H1 (cell line): ENCODE measurements around the gene L3MBTL4. TPM values are rescaled to one million over a fixed set of nuclear protein-coding genes. Genes with fewer than 3 reads are reported as not detected.

Experiments used
- ASH2L ChIP-seq: fragments of 200-600, 300-600 bp; sonication (generic); IDR thresholded peaks from one replicate; pipeline ENCODE4 v1.7.1; 2017; ENCODE audit warnings: low read length
- BACH1 ChIP-seq: IDR thresholded peaks from 2 replicates; pipeline ENCODE4 v1.6.1; 2012; ENCODE audit warnings: low read length, improper control_type of control experiment
- CREB1 ChIP-seq: IDR thresholded peaks from 2 replicates; pipeline ENCODE4 v1.6.1; 2012; ENCODE audit warnings: inconsistent platforms
- EGR1 ChIP-seq: IDR thresholded peaks from 2 replicates; pipeline ENCODE4 v1.6.1; 2011; ENCODE audit warnings: low read depth, low read length, borderline replicate concordance
- EP300 ChIP-seq, 2 experiments: IDR thresholded peaks; 1 replicate in 1 of 2; 2 replicates in 1 of 2; pipeline ENCODE4 v1.6.1; 2011 to 2012; ENCODE audit warnings: low read depth in 2 of 2, low read length in 2 of 2, mild to moderate bottlenecking in 2 of 2, borderline replicate concordance in 1 of 2, inconsistent platforms in 1 of 2, moderate library complexity in 1 of 2
- EZH2 ChIP-seq: fragments of 200-600 bp; sonication (generic); IDR thresholded peaks from 2 replicates; pipeline ENCODE4 v1.7.1; 2012; ENCODE audit warnings: low read depth, mild to moderate bottlenecking, moderate library complexity, low read length, inconsistent platforms; ENCODE audit not compliant: severe bottlenecking
- MAFK ChIP-seq: IDR thresholded peaks from 2 replicates; pipeline ENCODE4 v1.6.1; 2012; ENCODE audit warnings: low read depth, mild to moderate bottlenecking, improper control_type of control experiment, low read length
- YY1 ChIP-seq: IDR thresholded peaks from 2 replicates; pipeline ENCODE4 v1.6.1; 2011; ENCODE audit warnings: low read depth, mild to moderate bottlenecking, low read length
- polyA plus RNA-seq, 7 experiments: library from polyadenylated mRNA; depleted of rRNA in 3 of 7; stranded (reverse) in 5 of 7; unstranded in 2 of 7; fragments of >200 nt in 5 of 7; fragments of 200-250 nt in 2 of 7; gene quantifications; 1 replicate in 5 of 7; 2 replicates in 1 of 7; 4 replicates in 1 of 7; pipeline versions ENCODE4 v1.2.1 to v1.2.3, GENCODE V29; 2011 to 2013; ENCODE audit warnings: missing spikeins in 2 of 7, mixed read lengths in 2 of 7
- total RNA-seq: library from RNA; stranded (reverse); fragmentation: NEBNext Ultra II Directional; extraction: Animal tissue kit (Norgen Biotek cat#: 25700); gene quantifications from 2 replicates; pipeline ENCODE4 v1.2.1, GENCODE V29; 2021
- TF ChIP-seq, protein P1 (sequence below): fragments of 300-600 bp; sonication (generic); IDR thresholded peaks from 2 replicates; pipeline ENCODE4 v1.7.1; 2012; ENCODE audit warnings: low read length, moderate library complexity, mild to moderate bottlenecking, inconsistent platforms; ENCODE audit not compliant: insufficient replicate concordance
- TF ChIP-seq, protein P2 (sequence below): IDR thresholded peaks from 2 replicates; pipeline ENCODE4 v1.6.1; 2011; ENCODE audit warnings: low read depth, mild to moderate bottlenecking, low read length; ENCODE audit not compliant: insufficient read depth
- TF ChIP-seq, protein P3 (sequence below): IDR thresholded peaks from 2 replicates; pipeline ENCODE4 v1.6.1; 2011; ENCODE audit warnings: low read length, improper control_type of control experiment

Gene L3MBTL4
- total and polyA plus RNA-seq, 2 of the 8 experiments (the other 6 are each of a cell fraction or from before 2014, with no cell fraction given) = 1.0 to 2.1 TPM

DNA sequence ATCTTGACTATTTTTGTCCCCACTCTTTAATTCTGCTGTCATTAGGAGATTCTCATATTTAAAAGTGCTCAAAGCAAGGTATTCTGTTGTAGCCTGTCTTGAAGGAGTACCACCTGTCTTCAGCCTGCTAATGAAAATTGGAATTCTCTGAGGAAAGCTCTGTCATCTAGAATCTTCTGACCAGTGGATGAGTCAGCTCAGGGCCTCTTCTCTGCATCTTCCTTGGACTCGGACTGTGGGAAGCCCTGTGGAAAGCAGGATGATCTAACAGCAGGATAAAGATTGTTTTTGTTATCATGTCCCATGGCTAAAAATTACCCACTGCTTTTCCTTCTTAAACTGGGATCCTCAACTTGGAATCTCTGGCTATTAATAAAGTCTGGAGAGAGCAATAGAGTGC, 500.7 kb downstream of the L3MBTL4 start (continued):
- TF ChIP-seq, protein P1, sequence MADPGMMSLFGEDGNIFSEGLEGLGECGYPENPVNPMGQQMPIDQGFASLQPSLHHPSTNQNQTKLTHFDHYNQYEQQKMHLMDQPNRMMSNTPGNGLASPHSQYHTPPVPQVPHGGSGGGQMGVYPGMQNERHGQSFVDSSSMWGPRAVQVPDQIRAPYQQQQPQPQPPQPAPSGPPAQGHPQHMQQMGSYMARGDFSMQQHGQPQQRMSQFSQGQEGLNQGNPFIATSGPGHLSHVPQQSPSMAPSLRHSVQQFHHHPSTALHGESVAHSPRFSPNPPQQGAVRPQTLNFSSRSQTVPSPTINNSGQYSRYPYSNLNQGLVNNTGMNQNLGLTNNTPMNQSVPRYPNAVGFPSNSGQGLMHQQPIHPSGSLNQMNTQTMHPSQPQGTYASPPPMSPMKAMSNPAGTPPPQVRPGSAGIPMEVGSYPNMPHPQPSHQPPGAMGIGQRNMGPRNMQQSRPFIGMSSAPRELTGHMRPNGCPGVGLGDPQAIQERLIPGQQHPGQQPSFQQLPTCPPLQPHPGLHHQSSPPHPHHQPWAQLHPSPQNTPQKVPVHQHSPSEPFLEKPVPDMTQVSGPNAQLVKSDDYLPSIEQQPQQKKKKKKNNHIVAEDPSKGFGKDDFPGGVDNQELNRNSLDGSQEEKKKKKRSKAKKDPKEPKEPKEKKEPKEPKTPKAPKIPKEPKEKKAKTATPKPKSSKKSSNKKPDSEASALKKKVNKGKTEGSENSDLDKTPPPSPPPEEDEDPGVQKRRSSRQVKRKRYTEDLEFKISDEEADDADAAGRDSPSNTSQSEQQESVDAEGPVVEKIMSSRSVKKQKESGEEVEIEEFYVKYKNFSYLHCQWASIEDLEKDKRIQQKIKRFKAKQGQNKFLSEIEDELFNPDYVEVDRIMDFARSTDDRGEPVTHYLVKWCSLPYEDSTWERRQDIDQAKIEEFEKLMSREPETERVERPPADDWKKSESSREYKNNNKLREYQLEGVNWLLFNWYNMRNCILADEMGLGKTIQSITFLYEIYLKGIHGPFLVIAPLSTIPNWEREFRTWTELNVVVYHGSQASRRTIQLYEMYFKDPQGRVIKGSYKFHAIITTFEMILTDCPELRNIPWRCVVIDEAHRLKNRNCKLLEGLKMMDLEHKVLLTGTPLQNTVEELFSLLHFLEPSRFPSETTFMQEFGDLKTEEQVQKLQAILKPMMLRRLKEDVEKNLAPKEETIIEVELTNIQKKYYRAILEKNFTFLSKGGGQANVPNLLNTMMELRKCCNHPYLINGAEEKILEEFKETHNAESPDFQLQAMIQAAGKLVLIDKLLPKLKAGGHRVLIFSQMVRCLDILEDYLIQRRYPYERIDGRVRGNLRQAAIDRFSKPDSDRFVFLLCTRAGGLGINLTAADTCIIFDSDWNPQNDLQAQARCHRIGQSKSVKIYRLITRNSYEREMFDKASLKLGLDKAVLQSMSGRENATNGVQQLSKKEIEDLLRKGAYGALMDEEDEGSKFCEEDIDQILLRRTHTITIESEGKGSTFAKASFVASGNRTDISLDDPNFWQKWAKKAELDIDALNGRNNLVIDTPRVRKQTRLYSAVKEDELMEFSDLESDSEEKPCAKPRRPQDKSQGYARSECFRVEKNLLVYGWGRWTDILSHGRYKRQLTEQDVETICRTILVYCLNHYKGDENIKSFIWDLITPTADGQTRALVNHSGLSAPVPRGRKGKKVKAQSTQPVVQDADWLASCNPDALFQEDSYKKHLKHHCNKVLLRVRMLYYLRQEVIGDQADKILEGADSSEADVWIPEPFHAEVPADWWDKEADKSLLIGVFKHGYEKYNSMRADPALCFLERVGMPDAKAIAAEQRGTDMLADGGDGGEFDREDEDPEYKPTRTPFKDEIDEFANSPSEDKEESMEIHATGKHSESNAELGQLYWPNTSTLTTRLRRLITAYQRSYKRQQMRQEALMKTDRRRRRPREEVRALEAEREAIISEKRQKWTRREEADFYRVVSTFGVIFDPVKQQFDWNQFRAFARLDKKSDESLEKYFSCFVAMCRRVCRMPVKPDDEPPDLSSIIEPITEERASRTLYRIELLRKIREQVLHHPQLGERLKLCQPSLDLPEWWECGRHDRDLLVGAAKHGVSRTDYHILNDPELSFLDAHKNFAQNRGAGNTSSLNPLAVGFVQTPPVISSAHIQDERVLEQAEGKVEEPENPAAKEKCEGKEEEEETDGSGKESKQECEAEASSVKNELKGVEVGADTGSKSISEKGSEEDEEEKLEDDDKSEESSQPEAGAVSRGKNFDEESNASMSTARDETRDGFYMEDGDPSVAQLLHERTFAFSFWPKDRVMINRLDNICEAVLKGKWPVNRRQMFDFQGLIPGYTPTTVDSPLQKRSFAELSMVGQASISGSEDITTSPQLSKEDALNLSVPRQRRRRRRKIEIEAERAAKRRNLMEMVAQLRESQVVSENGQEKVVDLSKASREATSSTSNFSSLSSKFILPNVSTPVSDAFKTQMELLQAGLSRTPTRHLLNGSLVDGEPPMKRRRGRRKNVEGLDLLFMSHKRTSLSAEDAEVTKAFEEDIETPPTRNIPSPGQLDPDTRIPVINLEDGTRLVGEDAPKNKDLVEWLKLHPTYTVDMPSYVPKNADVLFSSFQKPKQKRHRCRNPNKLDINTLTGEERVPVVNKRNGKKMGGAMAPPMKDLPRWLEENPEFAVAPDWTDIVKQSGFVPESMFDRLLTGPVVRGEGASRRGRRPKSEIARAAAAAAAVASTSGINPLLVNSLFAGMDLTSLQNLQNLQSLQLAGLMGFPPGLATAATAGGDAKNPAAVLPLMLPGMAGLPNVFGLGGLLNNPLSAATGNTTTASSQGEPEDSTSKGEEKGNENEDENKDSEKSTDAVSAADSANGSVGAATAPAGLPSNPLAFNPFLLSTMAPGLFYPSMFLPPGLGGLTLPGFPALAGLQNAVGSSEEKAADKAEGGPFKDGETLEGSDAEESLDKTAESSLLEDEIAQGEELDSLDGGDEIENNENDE = no peak
- TF ChIP-seq YY1 (no peak), ASH2L (no peak), EZH2 (no peak), CREB1 (no peak), BACH1 (no peak), MAFK (no peak), EP300 (IDR thresholded peaks at IDR 0.05; ENCODE audit: borderline replicate concordance in 1 of 2, low read depth in 2 of 2, low read length in 2 of 2) (no peak), EGR1 (no peak)
- TF ChIP-seq, protein P2, sequence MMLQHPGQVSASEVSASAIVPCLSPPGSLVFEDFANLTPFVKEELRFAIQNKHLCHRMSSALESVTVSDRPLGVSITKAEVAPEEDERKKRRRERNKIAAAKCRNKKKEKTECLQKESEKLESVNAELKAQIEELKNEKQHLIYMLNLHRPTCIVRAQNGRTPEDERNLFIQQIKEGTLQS = no peak
- TF ChIP-seq, protein P3, sequence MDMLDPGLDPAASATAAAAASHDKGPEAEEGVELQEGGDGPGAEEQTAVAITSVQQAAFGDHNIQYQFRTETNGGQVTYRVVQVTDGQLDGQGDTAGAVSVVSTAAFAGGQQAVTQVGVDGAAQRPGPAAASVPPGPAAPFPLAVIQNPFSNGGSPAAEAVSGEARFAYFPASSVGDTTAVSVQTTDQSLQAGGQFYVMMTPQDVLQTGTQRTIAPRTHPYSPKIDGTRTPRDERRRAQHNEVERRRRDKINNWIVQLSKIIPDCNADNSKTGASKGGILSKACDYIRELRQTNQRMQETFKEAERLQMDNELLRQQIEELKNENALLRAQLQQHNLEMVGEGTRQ = no peak
